ENCODE data around the gene ACO2. TPM values are rescaled to one million over a fixed set of nuclear protein-coding genes. Genes with fewer than 3 reads are reported as not detected.

ACO2 gene
- total RNA-seq, 1 donor from 2014 or later: 78.6 TPM

GRCh38 chr22:41498303-41498835 is 29.5 kb downstream of the ACO2 start:
- Histone ChIP-seq H3K27me3 (no peaks in the 10 kb centered on the region), H3K9me3 (no peaks in the 10 kb centered on the region), H3K36me3 (peaks cover 0 to 17% of the 10 kb centered on the region in 2 donors), H3K4me1 (peaks cover 20% of the 10 kb centered on the region), H3K4me3 (no peak overlapping the region), H3K27ac (peak overlapping the region; percentile 4)
- DNase-seq (ENCODE audit: extremely low spot score in 2 of 2): no peak
- intact Hi-C loops (cut with DNase I): no loop called here
- TF ChIP-seq POLR2A (IDR thresholded peaks at IDR 0.05) (no peak), POLR2AphosphoS5 (IDR thresholded peaks at IDR 0.05; ENCODE audit: insufficient read depth in 1 of 2, low read depth in 1 of 2) (no peak), CTCF (IDR thresholded peaks at IDR 0.05) (no peak)

- DNase-seq (ENCODE audit: extremely low spot score in 2 of 2): no peak
- peaks cover 20% of the 10 kb centered on the region for H3K4me1 ChIP-seq
- no peaks in the 10 kb centered on the region for H3K9me3 ChIP-seq
- H3K27ac ChIP-seq: no peak overlapping the region
- H3K36me3 ChIP-seq: peaks cover 0 to 17% of the 10 kb centered on the region in 2 donors
- intact Hi-C loops (cut with DNase I): no loop called here
- no peaks in the 10 kb centered on the region for H3K27me3 ChIP-seq
- TF ChIP-seq CTCF (IDR thresholded peaks at IDR 0.05) (no peak), POLR2AphosphoS5 (IDR thresholded peaks at IDR 0.05; ENCODE audit: insufficient read depth in 1 of 2, low read depth in 1 of 2) (no peak), POLR2A (IDR thresholded peaks at IDR 0.05) (no peak)
- H3K4me3 ChIP-seq: no peak overlapping the region
Measured at GRCh38 chr22:41499624-41500280, 30.8 kb downstream of the ACO2 start.

GRCh38 chr22:41500303-41500702 is 31.4 kb downstream of the ACO2 start:
- intact Hi-C loops (cut with DNase I): no loop called here
- peaks cover 20% of the 10 kb centered on the region for H3K4me1 ChIP-seq
- no peaks in the 10 kb centered on the region for H3K9me3 ChIP-seq
- no peak overlapping the region for H3K27ac ChIP-seq
- no peak for TF ChIP-seq POLR2A (IDR thresholded peaks at IDR 0.05)
- DNase-seq (ENCODE audit: extremely low spot score in 2 of 2): no peak
- H3K4me3 ChIP-seq: no peak overlapping the region
- H3K27me3 ChIP-seq: no peaks in the 10 kb centered on the region
- peaks cover 0 to 17% of the 10 kb centered on the region in 2 donors for H3K36me3 ChIP-seq

- TF ChIP-seq CTCF (IDR thresholded peaks at IDR 0.05): no peak
- no peak for TF ChIP-seq POLR2AphosphoS5 (IDR thresholded peaks at IDR 0.05; ENCODE audit: insufficient read depth in 1 of 2, low read depth in 1 of 2)
- TF ChIP-seq POLR2A (IDR thresholded peaks at IDR 0.05): no peak
- Histone ChIP-seq H3K4me1 (peaks cover 20% of the 10 kb centered on the region), H3K27ac (no peak overlapping the region), H3K27me3 (no peaks in the 10 kb centered on the region), H3K4me3 (no peak overlapping the region), H3K9me3 (no peaks in the 10 kb centered on the region), H3K36me3 (peaks cover 0 to 17% of the 10 kb centered on the region in 2 donors)
- no peak for DNase-seq (ENCODE audit: extremely low spot score in 2 of 2)
- intact Hi-C loops (cut with DNase I): no loop called here
Measured at GRCh38 chr22:41501209-41501608, 32.3 kb downstream of the ACO2 start.

GRCh38 chr22:41504397-41504796 is 35.5 kb downstream of the ACO2 start:
- Histone ChIP-seq H3K36me3 (peaks cover 0 to 24% of the 10 kb centered on the region in 2 donors), H3K4me1 (peaks cover 9% of the 10 kb centered on the region), H3K27me3 (no peaks in the 10 kb centered on the region), H3K9me3 (no peaks in the 10 kb centered on the region), H3K4me3 (no peak overlapping the region), H3K27ac (no peak overlapping the region)
- intact Hi-C loops (cut with DNase I): no loop called here
- no peak for TF ChIP-seq POLR2A (IDR thresholded peaks at IDR 0.05)
- TF ChIP-seq POLR2AphosphoS5 (IDR thresholded peaks at IDR 0.05; ENCODE audit: insufficient read depth in 1 of 2, low read depth in 1 of 2): peak in 1 of 2 donors; percentile 35
- no peak for TF ChIP-seq CTCF (IDR thresholded peaks at IDR 0.05)
- no peak for DNase-seq (ENCODE audit: extremely low spot score in 2 of 2)
